Activated CD8-positive, alpha-beta memory T cell treated with anti-CD3 and anti-CD28 coated beads, Interleukin-2, amount 50 U/mL, for 1 hour (primary cell): ENCODE results near the gene ZSCAN30.

Source experiments
- DNase-seq: peaks from one replicate; pipeline ENCODE4 v3.0.0-alpha.2; 2020; ENCODE audit errors: extremely low read depth

Gene ZSCAN30

DNA sequence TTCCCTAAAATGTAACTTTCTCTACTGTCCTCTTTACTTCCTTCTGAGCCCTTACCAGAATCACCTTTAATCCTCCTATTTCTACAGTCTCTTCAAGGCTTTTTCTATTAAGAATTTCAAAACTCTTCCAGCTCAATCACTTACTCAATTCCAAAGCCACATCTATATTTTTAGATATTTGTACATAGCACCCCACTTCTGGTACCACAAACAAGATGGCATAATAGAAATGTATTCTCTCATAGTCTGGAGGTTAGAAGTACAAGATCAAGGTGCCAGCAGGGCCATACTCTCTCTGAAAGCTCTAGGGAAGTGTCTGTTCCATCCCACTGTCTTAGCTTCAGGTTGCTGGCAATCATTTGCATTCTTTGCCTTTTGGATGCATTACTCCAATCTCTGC is 11.1 kb downstream of the ZSCAN30 start:
- DNase-seq: no peak

- no peak for DNase-seq
These were observed 11.9 kb downstream of the ZSCAN30 start for GRCh38 chr18:35278085-35278484.

DNA sequence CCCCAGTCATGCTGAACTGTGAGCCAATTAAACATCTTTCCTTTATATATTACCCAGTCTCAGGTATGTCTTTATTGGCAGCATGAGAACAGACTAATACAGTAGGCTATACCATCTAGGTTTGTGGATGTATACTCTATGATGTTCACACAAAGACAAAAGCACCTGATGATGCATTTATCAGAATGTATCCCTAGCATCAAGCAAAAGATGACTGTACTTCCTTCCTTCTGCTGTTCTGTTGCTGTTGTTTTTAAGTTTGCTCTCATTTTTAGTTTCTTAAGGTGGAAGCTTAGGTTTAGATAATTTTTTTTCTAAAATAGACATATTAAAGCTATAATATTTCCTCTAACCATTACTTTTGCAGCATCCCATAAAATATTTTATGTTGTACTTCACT is 12.4 kb downstream of the ZSCAN30 start:
- no peak for DNase-seq

DNA sequence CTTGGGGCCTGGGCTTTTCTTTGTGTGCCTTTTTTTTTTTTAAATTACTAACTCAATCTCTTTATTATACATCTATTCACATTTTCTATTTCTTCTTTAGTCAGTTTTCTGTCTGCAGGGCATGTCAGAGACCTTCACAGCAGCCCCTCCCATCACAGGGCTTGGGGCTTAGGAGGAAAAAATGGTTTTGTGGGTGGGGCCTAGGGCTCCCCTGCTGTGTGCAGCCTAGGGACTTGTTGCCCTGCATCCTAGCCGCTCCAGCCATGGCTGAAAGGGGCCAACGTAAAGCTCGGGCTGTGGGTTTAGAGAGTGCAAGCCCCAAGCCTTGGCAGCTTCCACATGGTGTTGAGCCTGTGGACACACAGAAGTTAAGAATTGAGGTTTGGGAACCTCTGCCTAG is 13.8 kb downstream of the ZSCAN30 start:
- no peak for DNase-seq

DNA sequence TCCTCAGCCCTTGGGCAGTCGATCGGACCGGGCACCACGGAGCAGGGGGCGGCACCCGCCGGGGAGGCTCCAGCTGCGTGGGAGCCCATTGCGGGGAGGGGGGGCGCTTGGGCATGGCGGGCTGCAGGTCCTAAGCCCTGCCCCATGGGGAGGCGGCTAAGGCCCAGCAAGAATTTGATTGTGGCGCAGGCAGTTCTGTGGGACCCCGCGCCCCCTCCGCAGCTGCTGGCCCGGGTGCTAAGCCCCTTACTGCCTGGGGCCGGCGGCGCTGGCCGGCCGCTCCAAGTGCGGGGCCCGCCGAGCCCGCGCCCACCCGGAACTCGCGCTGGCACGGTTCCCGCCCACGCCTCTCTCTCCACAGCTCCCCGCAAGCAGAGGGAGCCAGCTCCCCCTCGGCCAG is 18.4 kb downstream of the ZSCAN30 start:
- no peak for DNase-seq

DNA sequence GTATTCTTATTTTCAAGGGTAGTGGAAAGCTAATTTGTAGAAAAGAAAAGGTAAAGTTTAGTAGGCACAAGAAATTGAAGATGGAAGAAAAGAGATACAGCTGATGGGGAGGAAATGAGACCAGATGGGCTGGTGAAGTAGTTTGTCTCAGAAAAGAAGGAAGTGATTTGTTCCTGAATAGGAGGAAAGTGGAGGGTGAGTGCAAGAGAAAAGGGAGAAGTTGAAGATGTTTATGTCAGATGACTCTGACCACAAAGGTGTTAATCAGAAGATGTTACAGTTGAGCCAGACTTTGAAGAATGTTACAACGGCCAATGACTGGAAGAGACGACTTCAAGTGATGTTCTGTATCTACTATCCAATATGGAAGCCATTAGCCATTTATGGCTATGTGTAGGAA is 21.2 kb downstream of the ZSCAN30 start:
- no peak for DNase-seq

- DNase-seq: no peak
These were observed 22.2 kb downstream of the ZSCAN30 start for GRCh38 chr18:35267809-35268208.

- peak; percentile 47 for DNase-seq
These were observed 22.8 kb downstream of the ZSCAN30 start for GRCh38 chr18:35267161-35267651.

DNA sequence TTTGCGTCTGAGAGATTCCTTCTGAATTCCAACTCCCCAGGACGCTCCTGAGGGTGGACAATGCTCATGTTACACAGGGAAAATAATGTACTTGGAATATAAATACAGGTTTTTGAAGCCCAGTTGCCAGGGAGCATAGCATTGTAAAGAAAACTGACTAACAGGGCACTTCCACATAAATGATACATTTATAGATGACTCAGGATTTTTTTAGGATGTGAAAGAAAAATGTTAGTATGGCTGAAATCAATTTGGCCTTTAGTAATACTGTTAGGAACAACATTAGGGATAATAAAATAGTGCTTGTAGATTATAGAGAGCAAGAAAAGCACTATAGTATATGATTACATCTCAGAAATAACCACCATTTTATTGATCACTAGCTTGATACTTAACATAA is 25.6 kb downstream of the ZSCAN30 start:
- no peak for DNase-seq

- no peak for DNase-seq
These were observed 33.1 kb downstream of the ZSCAN30 start for GRCh38 chr18:35256947-35257346.

DNA sequence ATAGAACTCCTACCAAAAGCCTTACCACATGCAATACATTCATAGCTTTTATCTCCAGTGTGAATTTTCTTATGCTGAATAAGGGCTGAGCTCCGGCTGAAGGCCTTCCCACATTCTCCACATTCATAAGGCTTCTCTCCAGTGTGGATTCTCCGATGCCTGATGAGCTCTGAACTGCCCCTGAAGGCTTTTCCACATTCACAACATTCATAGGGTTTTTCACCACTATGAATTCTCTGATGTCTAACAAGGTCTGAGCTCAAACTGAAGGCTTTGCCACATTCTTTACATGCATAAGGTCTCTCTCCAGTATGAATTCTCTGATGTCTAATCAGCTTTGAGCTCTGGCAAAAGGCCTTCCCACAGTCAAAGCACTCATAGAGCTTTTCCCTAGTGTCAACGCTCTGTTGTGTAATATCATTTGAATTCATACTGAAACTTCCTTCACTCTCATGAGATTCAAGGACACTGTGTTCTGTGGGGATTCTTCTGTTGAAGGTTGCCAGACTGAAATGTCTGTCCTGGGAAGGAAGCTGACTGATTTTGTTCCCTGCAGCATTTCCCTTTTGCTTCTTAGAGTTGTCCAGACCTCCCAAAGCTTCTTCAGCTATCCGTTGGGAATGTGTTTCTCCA is 36.3 kb downstream of the ZSCAN30 start:
- no peak for DNase-seq

DNA sequence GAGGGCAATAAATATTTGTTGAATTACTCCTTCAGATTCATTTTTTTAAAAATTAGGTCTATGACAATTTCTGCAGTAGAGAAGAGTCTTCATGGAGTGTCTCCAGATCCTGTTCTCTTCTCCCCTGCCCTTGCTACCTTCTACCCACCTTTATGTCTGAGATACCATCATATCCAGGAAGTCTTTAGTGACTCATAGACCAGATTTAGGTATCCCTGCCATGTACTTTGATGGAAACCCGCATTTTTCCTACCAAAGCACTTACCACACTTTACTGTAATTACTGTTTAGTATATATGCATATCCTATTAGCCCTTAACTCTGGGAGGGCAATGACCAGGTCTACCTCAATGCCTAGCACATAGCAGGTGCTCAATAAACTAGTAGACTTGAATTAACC is 37.6 kb downstream of the ZSCAN30 start:
- no peak for DNase-seq

DNA sequence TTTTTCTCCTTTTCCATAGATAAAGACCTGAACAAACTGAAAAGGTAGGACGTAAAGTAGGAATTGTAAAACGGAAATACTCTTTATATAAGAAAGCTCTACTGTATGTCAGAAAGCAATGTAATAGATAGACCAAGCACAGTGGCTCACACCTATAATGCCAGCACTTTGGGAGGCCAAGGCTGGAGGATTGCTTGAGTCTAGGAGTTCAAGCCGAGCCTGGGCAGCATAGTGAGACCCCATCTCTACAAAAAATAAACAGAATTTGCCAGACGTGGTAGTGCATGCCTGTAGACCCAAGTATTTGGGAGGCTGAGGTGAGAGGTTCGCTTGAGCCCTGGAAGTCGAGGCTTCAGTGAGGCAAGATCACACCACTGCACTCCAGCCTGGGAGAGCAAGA is 41.6 kb downstream of the ZSCAN30 start:
- no peak for DNase-seq

DNA sequence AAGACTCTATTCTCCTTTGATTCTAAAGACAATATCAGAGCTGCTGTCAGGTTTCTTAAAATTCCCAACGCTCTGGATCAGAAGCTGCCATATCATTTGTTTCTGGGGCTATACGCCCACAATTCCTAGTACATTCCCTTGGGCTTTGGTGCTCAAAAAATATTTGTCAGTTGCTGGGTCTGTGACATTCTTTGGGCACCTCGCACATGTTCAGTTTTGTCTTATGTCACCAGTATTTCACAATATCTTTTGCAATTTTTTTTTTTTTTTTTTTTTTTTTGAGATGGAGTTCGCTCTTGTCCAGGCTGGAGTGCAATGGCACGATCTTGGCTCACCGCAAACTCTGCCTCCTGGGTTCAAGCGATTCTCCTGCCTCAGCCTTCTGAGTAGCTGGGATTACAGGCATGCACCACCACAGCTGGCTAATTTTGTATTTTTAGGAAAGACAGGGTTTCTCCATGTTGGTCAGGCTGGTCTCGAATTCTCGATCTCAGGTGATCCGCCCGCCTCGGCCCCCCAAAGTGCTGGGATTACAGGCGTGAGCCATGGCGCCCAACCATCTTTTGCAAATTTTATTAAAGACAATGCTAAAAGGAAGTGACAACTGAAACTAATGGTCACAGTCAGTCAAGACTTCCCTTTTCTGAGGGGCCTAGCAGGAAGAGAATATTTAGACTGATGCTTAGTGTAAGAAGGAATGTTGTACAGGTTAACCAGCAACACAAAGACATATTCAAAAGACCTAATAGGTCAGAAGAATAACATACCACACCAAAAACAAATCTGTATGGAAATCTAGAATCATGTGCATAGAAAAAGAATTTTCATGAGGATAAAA is 42.4 kb downstream of the ZSCAN30 start:
- DNase-seq: no peak

GRCh38 chr18:35246831-35247230 is 43.2 kb downstream of the ZSCAN30 start:
- DNase-seq: no peak

- no peak for DNase-seq
These were observed 44.2 kb downstream of the ZSCAN30 start for GRCh38 chr18:35245719-35246317.

DNA sequence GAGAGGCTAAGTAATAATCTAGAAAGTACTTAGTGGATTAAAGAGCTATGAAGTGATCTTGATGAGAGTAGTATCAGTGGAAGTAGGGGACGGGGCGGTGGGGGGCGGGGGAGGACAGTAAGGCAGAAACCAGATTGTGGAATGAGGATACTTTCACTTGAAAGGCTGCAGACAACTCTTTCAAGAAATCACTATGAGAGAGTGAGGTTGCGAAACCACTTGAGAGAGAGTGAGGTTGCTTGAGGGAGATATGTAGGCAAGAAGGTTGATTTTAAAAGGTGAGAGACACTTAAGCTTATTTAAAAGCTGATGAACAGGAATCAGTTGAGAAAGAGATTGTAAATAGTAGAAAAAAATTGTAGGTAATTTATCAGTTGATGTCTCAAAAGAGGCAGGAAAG is 45.4 kb downstream of the ZSCAN30 start:
- DNase-seq: no peak

DNA sequence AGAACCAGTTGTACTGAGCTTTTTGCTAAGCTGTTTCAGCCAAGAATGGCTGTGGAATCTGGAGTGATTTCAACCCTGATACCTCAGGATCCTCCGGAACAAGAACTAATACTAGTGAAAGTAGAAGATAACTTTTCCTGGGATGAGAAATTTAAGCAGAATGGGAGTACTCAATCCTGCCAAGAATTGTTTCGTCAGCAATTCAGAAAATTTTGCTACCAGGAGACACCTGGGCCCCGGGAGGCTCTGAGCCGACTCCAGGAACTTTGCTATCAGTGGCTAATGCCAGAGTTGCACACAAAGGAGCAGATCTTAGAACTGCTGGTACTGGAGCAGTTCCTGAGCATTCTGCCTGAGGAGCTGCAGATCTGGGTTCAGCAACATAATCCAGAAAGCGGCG is 47.6 kb downstream of the ZSCAN30 start:
- DNase-seq: no peak

DNA sequence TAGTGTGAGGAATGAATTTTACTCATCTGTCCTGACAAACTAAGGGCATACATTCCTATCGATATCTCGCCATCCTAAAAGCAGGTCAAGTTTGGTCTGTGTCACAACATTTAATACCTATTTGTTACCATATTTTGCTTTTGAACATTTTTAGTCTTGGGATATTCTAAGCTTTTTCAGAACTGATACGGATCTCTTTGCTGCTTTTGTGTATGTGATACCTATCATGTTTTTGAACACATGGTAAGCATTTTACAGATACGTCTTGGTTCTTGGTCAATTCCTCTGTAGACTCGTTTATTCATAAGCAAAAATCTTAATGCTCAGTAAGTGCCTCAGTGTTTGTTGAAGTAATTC is 48.6 kb downstream of the ZSCAN30 start:
- DNase-seq: no peak

DNA sequence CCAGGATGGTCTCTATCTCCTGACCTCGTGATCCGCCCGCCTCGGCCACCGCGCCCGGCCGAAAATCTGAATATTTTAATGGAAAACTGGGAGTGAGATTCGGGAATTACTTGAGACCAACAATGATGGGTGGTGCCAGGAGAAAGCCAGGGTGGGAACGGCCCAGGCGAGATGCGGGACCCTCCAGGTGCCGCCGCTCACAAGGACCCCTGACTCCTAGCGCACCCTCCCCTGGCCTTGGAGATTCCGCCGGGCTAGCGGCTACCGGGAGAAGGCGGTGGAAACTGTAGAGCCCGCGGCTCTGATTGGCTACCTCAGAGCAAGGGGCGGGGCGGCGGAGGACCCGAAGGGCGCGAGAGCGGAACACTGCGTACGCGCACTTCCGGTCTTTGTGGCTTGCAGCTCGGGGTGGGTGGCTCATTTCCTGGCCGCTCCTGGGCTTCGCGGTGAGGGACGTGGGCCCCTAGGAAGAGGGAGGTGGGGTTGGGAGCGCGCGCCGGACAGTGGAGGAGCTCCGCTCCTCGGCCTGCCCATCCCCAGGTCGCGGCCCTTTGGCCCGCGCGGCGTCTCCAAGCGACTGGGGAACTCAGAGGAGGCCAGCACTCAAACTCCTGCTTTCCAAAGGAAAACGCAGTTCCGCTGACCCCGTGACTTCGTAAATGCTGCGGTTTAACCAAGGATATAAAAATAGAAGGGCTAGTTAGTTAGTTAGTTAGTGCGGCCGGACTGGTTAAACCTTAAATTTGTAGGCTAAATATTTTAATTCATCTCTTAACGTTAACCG is 49.2 kb downstream of the ZSCAN30 start, which contains the start of gene ZNF397:
TSS of gene ZNF397 (plus strand) at position 371 of the 784 bp plus-strand sequence. CDS start 1,437 bp downstream, outside the sequence.
- peak; percentile 90 for DNase-seq

GRCh38 chr18:35239314-35239713 is 50.7 kb downstream of the ZSCAN30 start:
- DNase-seq: no peak
